ENCODE data around the gene PRX. TPM values are rescaled to one million over a fixed set of nuclear protein-coding genes. Genes with fewer than 3 reads are reported as not detected.

Gene PRX
- total and polyA plus RNA-seq, 9 donors, result 7.0 to 9.3 (median 7.8) TPM

- 70% methylated on average over 7 of the region's 8 CpGs for WGBS (ENCODE audit: insufficient coverage)
- Histone ChIP-seq H3K4me1 (ENCODE audit: control insufficient read depth, insufficient read depth, low read length) (peaks cover 1% of the 10 kb centered on the region), H3K9me3 (replicated peaks; ENCODE audit: control insufficient read depth, low read depth, low read length) (no peaks in the 10 kb centered on the region), H3K4me3 (ENCODE audit: low read length) (no peak overlapping the region), H3K36me3 (ENCODE audit: control insufficient read depth, insufficient read depth, low read length) (no peaks in the 10 kb centered on the region), H3K27ac (ENCODE audit: low read length) (no peak overlapping the region), H3K27me3 (ENCODE audit: control insufficient read depth, insufficient read depth, low read length) (no peaks in the 10 kb centered on the region)
- no peak for DNase-seq
Observed at GRCh38 chr19:40392123-40392522, 21.1 kb downstream of the PRX start.

- H3K36me3 ChIP-seq (ENCODE audit: control insufficient read depth, insufficient read depth, low read length), result no peaks in the 10 kb centered on the region
- no peaks in the 10 kb centered on the region for H3K9me3 ChIP-seq (replicated peaks; ENCODE audit: control insufficient read depth, low read depth, low read length)
- peaks cover 3% of the 10 kb centered on the region for H3K4me1 ChIP-seq (ENCODE audit: control insufficient read depth, insufficient read depth, low read length)
- DNase-seq, result no peak
- no peak within 1 kb of the TSS for H3K27ac ChIP-seq (ENCODE audit: low read length)
- 74% methylated on average over 10 of the region's 10 CpGs for WGBS (ENCODE audit: insufficient coverage)
- no peak within 1 kb of the TSS for H3K4me3 ChIP-seq (ENCODE audit: low read length)
- H3K27me3 ChIP-seq (ENCODE audit: control insufficient read depth, insufficient read depth, low read length), result no peaks in the 10 kb centered on the region
Observed at GRCh38 chr19:40390084-40390742, 23.0 kb downstream of the PRX start, which contains the start of gene HIPK4. Gene HIPK4 (minus strand): TSS chr19:40390181. CDS start chr19:40389902, 279 bp downstream.

- H3K4me3 ChIP-seq (ENCODE audit: low read length), result no peak overlapping the region
- no peak for DNase-seq
- 96% methylated on average over 31 of the region's 33 CpGs for WGBS (ENCODE audit: insufficient coverage)
- H3K27me3 ChIP-seq (ENCODE audit: control insufficient read depth, insufficient read depth, low read length), result no peaks in the 10 kb centered on the region
- H3K27ac ChIP-seq (ENCODE audit: low read length), result no peak overlapping the region
- no peaks in the 10 kb centered on the region for H3K36me3 ChIP-seq (ENCODE audit: control insufficient read depth, insufficient read depth, low read length)
- peaks cover 6% of the 10 kb centered on the region for H3K4me1 ChIP-seq (ENCODE audit: control insufficient read depth, insufficient read depth, low read length)
- no peaks in the 10 kb centered on the region for H3K9me3 ChIP-seq (replicated peaks; ENCODE audit: control insufficient read depth, low read depth, low read length)
Observed at GRCh38 chr19:40389404-40390083, 23.6 kb downstream of the PRX start.

- H3K4me1 ChIP-seq (ENCODE audit: control insufficient read depth, insufficient read depth, low read length), result peaks cover 6% of the 10 kb centered on the region
- H3K27ac ChIP-seq (ENCODE audit: low read length), result no peak overlapping the region
- H3K4me3 ChIP-seq (ENCODE audit: low read length), result no peak overlapping the region
- no peaks in the 10 kb centered on the region for H3K9me3 ChIP-seq (replicated peaks; ENCODE audit: control insufficient read depth, low read depth, low read length)
- no peak for DNase-seq
- no peaks in the 10 kb centered on the region for H3K36me3 ChIP-seq (ENCODE audit: control insufficient read depth, insufficient read depth, low read length)
- 53% methylated on average over 2 of the region's 3 CpGs for WGBS (ENCODE audit: insufficient coverage)
- no peaks in the 10 kb centered on the region for H3K27me3 ChIP-seq (ENCODE audit: control insufficient read depth, insufficient read depth, low read length)
Observed at GRCh38 chr19:40388481-40388880, 24.7 kb downstream of the PRX start.

- no peak overlapping the region for H3K4me3 ChIP-seq (ENCODE audit: low read length)
- peaks cover 6% of the 10 kb centered on the region for H3K4me1 ChIP-seq (ENCODE audit: control insufficient read depth, insufficient read depth, low read length)
- no peak overlapping the region for H3K27ac ChIP-seq (ENCODE audit: low read length)
- no peaks in the 10 kb centered on the region for H3K9me3 ChIP-seq (replicated peaks; ENCODE audit: control insufficient read depth, low read depth, low read length)
- 72% methylated on average over 8 of the region's 10 CpGs for WGBS (ENCODE audit: insufficient coverage)
- peak; percentile 53 for DNase-seq
- H3K27me3 ChIP-seq (ENCODE audit: control insufficient read depth, insufficient read depth, low read length), result no peaks in the 10 kb centered on the region
- no peaks in the 10 kb centered on the region for H3K36me3 ChIP-seq (ENCODE audit: control insufficient read depth, insufficient read depth, low read length)
Observed at GRCh38 chr19:40387155-40387554, 26.0 kb downstream of the PRX start.

- Histone ChIP-seq H3K27me3 (ENCODE audit: control insufficient read depth, insufficient read depth, low read length) (no peaks in the 10 kb centered on the region), H3K36me3 (ENCODE audit: control insufficient read depth, insufficient read depth, low read length) (peaks cover 18% of the 10 kb centered on the region), H3K4me1 (ENCODE audit: control insufficient read depth, insufficient read depth, low read length) (peaks cover 6% of the 10 kb centered on the region), H3K27ac (ENCODE audit: low read length) (no peak overlapping the region), H3K4me3 (ENCODE audit: low read length) (no peak overlapping the region), H3K9me3 (replicated peaks; ENCODE audit: control insufficient read depth, low read depth, low read length) (no peaks in the 10 kb centered on the region)
- WGBS (ENCODE audit: insufficient coverage), result 69% methylated on average over 26 of the region's 28 CpGs
- no peak for DNase-seq
Observed at GRCh38 chr19:40383668-40384248, 29.4 kb downstream of the PRX start.

GRCh38 chr19:40381321-40381720 is 31.9 kb downstream of the PRX start:
- no peak overlapping the region for H3K27ac ChIP-seq (ENCODE audit: low read length)
- no peak for DNase-seq
- 71% methylated on average over 2 of the region's 3 CpGs for WGBS (ENCODE audit: insufficient coverage)
- H3K9me3 ChIP-seq (replicated peaks; ENCODE audit: control insufficient read depth, low read depth, low read length), result no peaks in the 10 kb centered on the region
- H3K36me3 ChIP-seq (ENCODE audit: control insufficient read depth, insufficient read depth, low read length), result peaks cover 37% of the 10 kb centered on the region
- peaks cover 2% of the 10 kb centered on the region for H3K4me1 ChIP-seq (ENCODE audit: control insufficient read depth, insufficient read depth, low read length)
- no peaks in the 10 kb centered on the region for H3K27me3 ChIP-seq (ENCODE audit: control insufficient read depth, insufficient read depth, low read length)
- H3K4me3 ChIP-seq (ENCODE audit: low read length), result no peak overlapping the region

- 80% methylated on average over 27 of the region's 37 CpGs for WGBS (ENCODE audit: insufficient coverage)
- Histone ChIP-seq H3K27ac (ENCODE audit: low read length) (no peak overlapping the region), H3K4me3 (ENCODE audit: low read length) (no peak overlapping the region), H3K27me3 (ENCODE audit: control insufficient read depth, insufficient read depth, low read length) (no peaks in the 10 kb centered on the region), H3K9me3 (replicated peaks; ENCODE audit: control insufficient read depth, low read depth, low read length) (no peaks in the 10 kb centered on the region), H3K4me1 (ENCODE audit: control insufficient read depth, insufficient read depth, low read length) (peaks cover 2% of the 10 kb centered on the region), H3K36me3 (ENCODE audit: control insufficient read depth, insufficient read depth, low read length) (peaks cover 38% of the 10 kb centered on the region)
- no peak for DNase-seq
Observed at GRCh38 chr19:40380199-40381037, 32.8 kb downstream of the PRX start.

GRCh38 chr19:40379446-40380198 is 33.6 kb downstream of the PRX start:
- Histone ChIP-seq H3K27ac (ENCODE audit: low read length) (no peak overlapping the region), H3K4me3 (ENCODE audit: low read length) (no peak overlapping the region), H3K27me3 (ENCODE audit: control insufficient read depth, insufficient read depth, low read length) (no peaks in the 10 kb centered on the region), H3K9me3 (replicated peaks; ENCODE audit: control insufficient read depth, low read depth, low read length) (no peaks in the 10 kb centered on the region), H3K4me1 (ENCODE audit: control insufficient read depth, insufficient read depth, low read length) (no peaks in the 10 kb centered on the region), H3K36me3 (ENCODE audit: control insufficient read depth, insufficient read depth, low read length) (peaks cover 40% of the 10 kb centered on the region)
- WGBS (ENCODE audit: insufficient coverage), result 77% methylated on average over 6 of the region's 11 CpGs
- DNase-seq, result no peak
